Keratinocyte (primary cell): ENCODE measurements around the gene ROBO4. TPM values are rescaled to one million over a fixed set of nuclear protein-coding genes. Genes with fewer than 3 reads are reported as not detected.
A peak's percentile ranks its signal among the peaks of the same experiment; 100 is the strongest.

Experiments
- DNase-seq: peaks from one replicate; pipeline ENCODE4 v3.0.0-alpha.2; 2011; ENCODE audit warnings: low read depth, missing footprints, low spot score
- FAIRE-seq: peaks from 2 replicates; lab custom pipeline; 2011; peaks lifted over from hg19 to GRCh38; lab: Jason Lieb, UNC
- H2AFZ ChIP-seq: 2 replicates; pipeline ENCODE4 v1.6.0; 2012; ENCODE audit warnings: low read length, control low read depth, inconsistent platforms; ENCODE audit not compliant: control insufficient read depth
- H3K27ac ChIP-seq: 2 replicates; pipeline ENCODE4 v1.5.1; 2011; ENCODE audit warnings: low read length; ENCODE audit not compliant: control insufficient read depth, insufficient read depth
- H3K27me3 ChIP-seq: 3 replicates; pipeline ENCODE4 v1.6.0; 2011; ENCODE audit warnings: low read length; ENCODE audit not compliant: control insufficient read depth, insufficient read depth; ENCODE audit errors: extremely low read depth
- H3K36me3 ChIP-seq, 2 experiments: 2 replicates in 1 of 2; 3 replicates in 1 of 2; pipeline ENCODE4 v1.5.1; 2011; ENCODE audit warnings: low read length in 2 of 2, mild to moderate bottlenecking in 1 of 2; ENCODE audit not compliant: control insufficient read depth in 2 of 2, insufficient read depth in 2 of 2; ENCODE audit errors: extremely low read depth in 1 of 2
- H3K4me1 ChIP-seq: 3 replicates; pipeline ENCODE4 v1.5.1; 2011; ENCODE audit warnings: low read length; ENCODE audit not compliant: control insufficient read depth, insufficient read depth; ENCODE audit errors: extremely low read depth
- H3K4me2 ChIP-seq: 3 replicates; pipeline ENCODE4 v1.6.0; 2011; ENCODE audit warnings: low read depth, low read length; ENCODE audit not compliant: control insufficient read depth, insufficient read depth; ENCODE audit errors: extremely low read depth
- H3K4me3 ChIP-seq, 3 experiments: fragments of 200-600 bp in 1 of 3; sonication (generic) in 1 of 3; 2 replicates in 2 of 3; 3 replicates in 1 of 3; pipeline ENCODE4 v1.5.1; 2011 to 2016; ENCODE audit warnings: low read length in 3 of 3, mild to moderate bottlenecking in 3 of 3, control low read depth in 2 of 3, inconsistent platforms in 1 of 3, low read depth in 1 of 3, mixed read lengths in 1 of 3, mixed run types in 1 of 3, moderate library complexity in 1 of 3; ENCODE audit not compliant: control insufficient read depth in 2 of 3, insufficient read depth in 2 of 3; ENCODE audit errors: extremely low read depth in 1 of 3
- H3K79me2 ChIP-seq: 2 replicates; pipeline ENCODE4 v1.6.0; 2012; ENCODE audit warnings: low read length; ENCODE audit not compliant: control insufficient read depth, insufficient read depth
- H3K9ac ChIP-seq: 3 replicates; pipeline ENCODE4 v1.6.0; 2011; ENCODE audit warnings: low read length; ENCODE audit not compliant: control insufficient read depth, insufficient read depth; ENCODE audit errors: extremely low read depth
- H3K9me1 ChIP-seq: 3 replicates; pipeline ENCODE4 v1.6.0; 2011; ENCODE audit warnings: low read length; ENCODE audit not compliant: control insufficient read depth, insufficient read depth; ENCODE audit errors: extremely low read depth
- H3K9me3 ChIP-seq: 2 replicates; pipeline ENCODE4 v1.5.1; 2012; ENCODE audit warnings: low read depth, low read length; ENCODE audit not compliant: control insufficient read depth
- H4K20me1 ChIP-seq: 3 replicates; pipeline ENCODE4 v1.6.0; 2011; ENCODE audit warnings: low read length; ENCODE audit not compliant: control insufficient read depth, insufficient read depth; ENCODE audit errors: extremely low read depth
- EZH2 ChIP-seq: IDR thresholded peaks from one replicate; pipeline ENCODE4 v1.6.1; 2012; ENCODE audit warnings: inconsistent platforms, mild to moderate bottlenecking, low read length, moderate library complexity
- dilution Hi-C: fragments of 300-500 bp; cut with MboI; formaldehyde crosslinking; loops from one replicate; pipeline ENCODE4 v1.7.0; 2020; ENCODE audit warnings: low sequenced_read_pairs; ENCODE audit not compliant: extremely low pct_ligation_motif_present
- polyA plus RNA-seq, 5 experiments: library from polyadenylated mRNA; depleted of rRNA in 3 of 5; stranded (reverse) in 3 of 5; stranded (forward) in 1 of 5; unstranded in 1 of 5; fragments of >200 nt; gene quantifications; 1 replicate in 1 of 5; 2 replicates in 3 of 5; 3 replicates in 1 of 5; pipeline versions ENCODE4 v1.2.1 to v1.2.3, GENCODE V29; 2011 to 2012; ENCODE audit warnings: missing spikeins in 2 of 5, low read depth in 1 of 5, low replicate concordance in 1 of 5
- TF ChIP-seq, protein P1 (sequence below), 3 experiments: IDR thresholded peaks in 1 of 3; conservative IDR thresholded peaks in 1 of 3; optimal IDR thresholded peaks in 1 of 3; 2 replicates in 2 of 3; 3 replicates in 1 of 3; pipeline versions ENCODE3 to v1.5.1; 2011; ENCODE audit warnings: low read length in 3 of 3, mild to moderate bottlenecking in 3 of 3, moderate library complexity in 2 of 3, control low read depth in 1 of 3, inconsistent platforms in 1 of 3; ENCODE audit not compliant: insufficient read depth in 2 of 3; ENCODE audit errors: extremely low read depth in 1 of 3

Gene ROBO4
- polyA plus RNA-seq, 1 donor (not counting 4 experiments of a cell fraction or from before 2014, with no cell fraction given), result 0.94 TPM

DNA sequence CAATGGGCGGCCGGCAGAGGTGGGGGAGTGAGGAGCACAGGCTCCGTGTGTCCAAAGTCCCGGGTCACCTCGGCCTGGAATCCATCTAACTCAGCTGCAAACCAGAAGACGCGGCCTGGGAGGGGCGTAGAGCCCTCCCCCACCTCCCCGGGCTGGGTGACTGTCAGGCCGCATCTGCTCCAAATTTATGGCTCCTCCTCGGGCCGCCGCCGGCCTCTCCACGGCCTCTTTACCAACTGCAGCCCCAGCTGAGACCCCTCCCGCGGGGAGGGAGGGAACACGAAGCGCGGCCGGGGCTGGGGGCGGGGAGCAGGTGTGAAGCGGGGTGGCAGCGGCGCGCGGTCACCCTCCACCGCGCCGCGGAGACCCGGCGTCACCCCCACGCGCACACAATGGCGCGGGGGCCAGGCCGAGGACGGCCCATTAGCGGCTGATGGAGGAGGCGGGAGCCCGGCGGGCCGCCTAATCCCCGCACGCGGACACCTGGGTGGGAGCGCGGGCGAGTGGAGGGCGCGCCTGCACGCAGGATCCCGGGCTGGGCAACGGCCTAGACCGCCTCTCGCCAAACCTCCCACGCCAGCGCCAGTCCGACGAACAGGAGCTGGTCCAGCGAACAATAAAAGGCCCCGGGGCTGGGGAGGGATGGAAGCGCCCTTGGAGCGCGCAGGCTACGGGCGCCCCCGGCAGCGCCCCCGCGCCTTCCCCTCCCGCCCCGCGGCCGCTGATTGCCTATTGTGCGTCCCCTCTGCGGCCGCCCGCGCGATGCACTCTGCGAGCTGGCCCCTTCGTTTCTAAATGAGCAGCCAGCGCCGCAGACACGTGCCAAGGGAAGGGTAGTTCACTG, 58.3 kb downstream of the ROBO4 start:
- FAIRE-seq (no peak), DNase-seq (no peak)
- Histone ChIP-seq H3K4me2 (peak overlapping the region; percentile 24), H3K27ac (no peak overlapping the region), H3K36me3 (no peaks in the 10 kb centered on the region), H3K9me3 (no peaks in the 10 kb centered on the region), H3K4me1 (no peaks in the 10 kb centered on the region), H3K9me1 (no peaks in the 10 kb centered on the region), H3K4me3 (peak overlapping the region in 1 of 3 experiments; percentile 18), H4K20me1 (peaks cover 5% of the 10 kb centered on the region), H3K9ac (no peak overlapping the region), H2AFZ (no peak overlapping the region), H3K27me3 (peaks cover 73% of the 10 kb centered on the region), H3K79me2 (no peaks in the 10 kb centered on the region)
- TF ChIP-seq, protein P1, sequence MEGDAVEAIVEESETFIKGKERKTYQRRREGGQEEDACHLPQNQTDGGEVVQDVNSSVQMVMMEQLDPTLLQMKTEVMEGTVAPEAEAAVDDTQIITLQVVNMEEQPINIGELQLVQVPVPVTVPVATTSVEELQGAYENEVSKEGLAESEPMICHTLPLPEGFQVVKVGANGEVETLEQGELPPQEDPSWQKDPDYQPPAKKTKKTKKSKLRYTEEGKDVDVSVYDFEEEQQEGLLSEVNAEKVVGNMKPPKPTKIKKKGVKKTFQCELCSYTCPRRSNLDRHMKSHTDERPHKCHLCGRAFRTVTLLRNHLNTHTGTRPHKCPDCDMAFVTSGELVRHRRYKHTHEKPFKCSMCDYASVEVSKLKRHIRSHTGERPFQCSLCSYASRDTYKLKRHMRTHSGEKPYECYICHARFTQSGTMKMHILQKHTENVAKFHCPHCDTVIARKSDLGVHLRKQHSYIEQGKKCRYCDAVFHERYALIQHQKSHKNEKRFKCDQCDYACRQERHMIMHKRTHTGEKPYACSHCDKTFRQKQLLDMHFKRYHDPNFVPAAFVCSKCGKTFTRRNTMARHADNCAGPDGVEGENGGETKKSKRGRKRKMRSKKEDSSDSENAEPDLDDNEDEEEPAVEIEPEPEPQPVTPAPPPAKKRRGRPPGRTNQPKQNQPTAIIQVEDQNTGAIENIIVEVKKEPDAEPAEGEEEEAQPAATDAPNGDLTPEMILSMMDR (optimal IDR thresholded peaks at IDR 0.05 in 1 of 3, IDR thresholded peaks at IDR 0.05 in 1 of 3, conservative IDR thresholded peaks at IDR 0.05 in 1 of 3; ENCODE audit: extremely low read depth in 1 of 3, insufficient read depth in 2 of 3, low read length in 3 of 3), result no peak
- TF ChIP-seq EZH2, result peak; percentile 86
- dilution Hi-C loops, result no loop called here

DNA sequence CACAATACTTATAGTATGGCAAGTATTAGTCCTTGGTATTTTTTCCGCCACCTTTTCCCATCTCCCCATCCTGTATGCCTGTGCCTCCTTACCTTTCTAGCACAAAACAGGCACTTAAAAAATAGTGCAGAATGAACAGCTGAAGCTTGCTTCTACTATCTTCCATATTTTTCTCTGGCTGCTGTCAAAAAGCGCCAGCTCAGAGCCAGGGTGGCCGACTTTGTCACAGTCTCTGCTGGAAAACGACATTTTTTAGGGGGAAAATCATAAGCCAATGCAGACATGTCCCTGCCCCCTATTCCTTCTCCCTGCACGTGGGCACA, 58.9 kb downstream of the ROBO4 start:
- peak overlapping the region; percentile 11 for H3K4me2 ChIP-seq
- H3K9ac ChIP-seq, result no peak overlapping the region
- peaks cover 3% of the 10 kb centered on the region for H4K20me1 ChIP-seq
- TF ChIP-seq, protein P1 (optimal IDR thresholded peaks at IDR 0.05 in 1 of 3, IDR thresholded peaks at IDR 0.05 in 1 of 3, conservative IDR thresholded peaks at IDR 0.05 in 1 of 3; ENCODE audit: extremely low read depth in 1 of 3, insufficient read depth in 2 of 3, low read length in 3 of 3), result no peak
- no peak for TF ChIP-seq EZH2
- H3K4me1 ChIP-seq, result no peaks in the 10 kb centered on the region
- no peaks in the 10 kb centered on the region for H3K9me3 ChIP-seq
- no peak overlapping the region for H3K27ac ChIP-seq
- dilution Hi-C loops, result no loop called here
- DNase-seq (no peak), FAIRE-seq (no peak)
- H3K36me3 ChIP-seq, result no peaks in the 10 kb centered on the region
- H3K79me2 ChIP-seq, result no peaks in the 10 kb centered on the region
- H3K9me1 ChIP-seq, result no peaks in the 10 kb centered on the region
- no peak overlapping the region for H2AFZ ChIP-seq
- peaks cover 71% of the 10 kb centered on the region for H3K27me3 ChIP-seq
- H3K4me3 ChIP-seq, result no peak overlapping the region
